H1 (cell line): ENCODE results near the gene CBR4. TPM values are rescaled to one million over a fixed set of nuclear protein-coding genes. Genes with fewer than 3 reads are reported as not detected.

Experiments used
- CTCF ChIA-PET: fragments of 300-600 bp; sonication (Branson Sonifier 250); formaldehyde crosslinking; loops from one replicate; lab custom pipeline; 2021; ENCODE audit not compliant: partially characterized antibody; lab: Charles Lee
- POLR2A ChIA-PET: fragments of 300-600 bp; sonication (Branson Sonifier 250); formaldehyde crosslinking; loops from one replicate; lab custom pipeline; 2021; ENCODE audit warnings: inconsistent platforms; ENCODE audit not compliant: partially characterized antibody; lab: Charles Lee
- DNase-seq, 2 experiments: peaks; one replicate each; pipeline versions ENCODE4 v3.0.0 to v3.0.0-alpha.2; 2010 to 2022; ENCODE audit warnings: low spot score in 2 of 2, low read depth in 1 of 2, mixed read lengths in 1 of 2
- FAIRE-seq: peaks from 2 replicates; lab custom pipeline; 2011; peaks lifted over from hg19 to GRCh38; lab: Jason Lieb, UNC
- H2AFZ ChIP-seq: 2 replicates; pipeline ENCODE4 v1.8.1; 2012; ENCODE audit warnings: low read length, inconsistent platforms
- H2AK5ac ChIP-seq: 2 replicates; pipeline ENCODE4 v1.6.1; 2013; ENCODE audit warnings: low read depth, low read length
- H2BK120ac ChIP-seq: replicated peaks from 2 replicates; pipeline ENCODE3; 2013; ENCODE audit warnings: low read depth, low read length, inconsistent platforms
- H2BK12ac ChIP-seq: 2 replicates; pipeline ENCODE4 v1.6.1; 2013; ENCODE audit warnings: low read depth, low read length
- H2BK15ac ChIP-seq: 2 replicates; pipeline ENCODE4 v1.6.1; 2013; ENCODE audit warnings: low read length
- H2BK20ac ChIP-seq: 2 replicates; pipeline ENCODE4 v1.6.1; 2013; ENCODE audit warnings: low read length
- H2BK5ac ChIP-seq: 2 replicates; pipeline ENCODE4 v1.6.1; 2013; ENCODE audit warnings: low read depth, low read length
- H3K14ac ChIP-seq: 2 replicates; pipeline ENCODE4 v1.6.1; 2013; ENCODE audit warnings: inconsistent platforms; ENCODE audit not compliant: insufficient read length
- H3K18ac ChIP-seq: 2 replicates; pipeline ENCODE4 v1.6.1; 2013; ENCODE audit warnings: low read length; ENCODE audit errors: extremely low read depth
- H3K23ac ChIP-seq: 2 replicates; pipeline ENCODE4 v1.6.1; 2013; ENCODE audit warnings: inconsistent platforms; ENCODE audit not compliant: insufficient read length
- H3K23me2 ChIP-seq: 2 replicates; pipeline ENCODE4 v1.6.1; 2013; ENCODE audit warnings: low read depth, low read length
- H3K27ac ChIP-seq: 2 replicates; pipeline ENCODE4 v1.6.1; 2011; ENCODE audit warnings: low read depth, low read length, inconsistent platforms
- H3K27me3 ChIP-seq, 4 experiments: replicated peaks in 1 of 4; 1 replicate in 1 of 4; 2 replicates in 3 of 4; pipeline versions ENCODE4 v1.6.1 to v1.8.1; 2011 to 2013; ENCODE audit warnings: low read length in 3 of 4, mild to moderate bottlenecking in 3 of 4, inconsistent platforms in 2 of 4, mixed read lengths in 2 of 4, moderate library complexity in 1 of 4; ENCODE audit not compliant: control insufficient read depth in 3 of 4, insufficient read depth in 3 of 4; ENCODE audit errors: extremely low read depth in 1 of 4
- H3K36me3 ChIP-seq, 4 experiments: 2 replicates each; pipeline versions ENCODE4 v1.6.1 to v1.8.1; 2011 to 2013; ENCODE audit warnings: mild to moderate bottlenecking in 4 of 4, low read length in 3 of 4, moderate library complexity in 2 of 4, control low read depth in 1 of 4, inconsistent platforms in 1 of 4; ENCODE audit not compliant: insufficient read depth in 4 of 4, control insufficient read depth in 2 of 4
- H3K4ac ChIP-seq: replicated peaks from 2 replicates; pipeline ENCODE3; 2013; ENCODE audit warnings: low read length, low read depth, mixed read lengths, inconsistent platforms; ENCODE audit not compliant: insufficient read length
- H3K4me1 ChIP-seq, 4 experiments: replicated peaks in 1 of 4; 1 replicate in 1 of 4; 2 replicates in 3 of 4; pipeline versions ENCODE4 v1.6.1 to v1.8.1; 2011 to 2013; ENCODE audit warnings: low read length in 3 of 4, inconsistent platforms in 2 of 4, mixed read lengths in 1 of 4; ENCODE audit not compliant: insufficient read depth in 4 of 4, control insufficient read depth in 3 of 4
- H3K4me2 ChIP-seq, 2 experiments: 2 replicates each; pipeline versions ENCODE4 v1.6.1 to v1.8.1; 2011 to 2013; ENCODE audit warnings: low read depth in 2 of 2, low read length in 2 of 2, control low read depth in 1 of 2, inconsistent platforms in 1 of 2, mild to moderate bottlenecking in 1 of 2; ENCODE audit not compliant: insufficient read depth in 1 of 2
- H3K4me3 ChIP-seq, 4 experiments: fragments of 200-600, 300-600 bp in 1 of 4; sonication (generic), shearing (Covaris generic), sonication (Bioruptor Twin) in 1 of 4; 2 replicates each; pipeline versions ENCODE4 v1.5.1 to v1.8.1; 2011 to 2016; ENCODE audit warnings: low read length in 4 of 4, low read depth in 3 of 4, control low read depth in 2 of 4, inconsistent platforms in 2 of 4, mild to moderate bottlenecking in 2 of 4, mixed read lengths in 1 of 4, moderate library complexity in 1 of 4; ENCODE audit not compliant: insufficient read depth in 2 of 4; ENCODE audit errors: extremely low read depth in 1 of 4
- H3K56ac ChIP-seq: replicated peaks from 2 replicates; pipeline ENCODE3; 2013; ENCODE audit warnings: low read depth, mild to moderate bottlenecking, mixed read lengths, low read length, inconsistent platforms; ENCODE audit not compliant: insufficient read length
- H3K79me1 ChIP-seq: 2 replicates; pipeline ENCODE4 v1.6.1; 2013; ENCODE audit warnings: low read depth, low read length, control low read depth
- H3K79me2 ChIP-seq, 2 experiments: 2 replicates each; pipeline versions ENCODE4 v1.6.1 to v1.8.1; 2012 to 2013; ENCODE audit warnings: low read length in 2 of 2, mild to moderate bottlenecking in 2 of 2, inconsistent platforms in 1 of 2; ENCODE audit not compliant: insufficient read depth in 2 of 2, control insufficient read depth in 1 of 2
- H3K9ac ChIP-seq, 4 experiments: replicated peaks in 1 of 4; 1 replicate in 1 of 4; 2 replicates in 3 of 4; pipeline versions ENCODE4 v1.6.1 to v1.8.1; 2011 to 2013; ENCODE audit warnings: low read depth in 3 of 4, low read length in 3 of 4, control low read depth in 2 of 4, mild to moderate bottlenecking in 2 of 4, moderate library complexity in 2 of 4, inconsistent platforms in 1 of 4; ENCODE audit errors: extremely low read depth in 1 of 4
- H3K9me3 ChIP-seq, 2 experiments: 2 replicates each; pipeline versions ENCODE4 v1.6.1 to v1.8.1; 2012 to 2013; ENCODE audit warnings: mild to moderate bottlenecking in 2 of 2, moderate library complexity in 2 of 2, control low read depth in 1 of 2, inconsistent platforms in 1 of 2, low read depth in 1 of 2, low read length in 1 of 2, mixed read lengths in 1 of 2; ENCODE audit not compliant: insufficient read depth in 2 of 2
- H4K20me1 ChIP-seq, 2 experiments: replicated peaks in 1 of 2; 2 replicates each; pipeline versions ENCODE3 to v1.8.1; 2011 to 2013; ENCODE audit warnings: inconsistent platforms in 2 of 2, low read length in 2 of 2, mild to moderate bottlenecking in 1 of 2; ENCODE audit not compliant: insufficient read depth in 2 of 2, control insufficient read depth in 1 of 2
- H4K5ac ChIP-seq: 2 replicates; pipeline ENCODE4 v1.6.1; 2013; ENCODE audit warnings: low read length, low read depth, mixed read lengths, inconsistent platforms; ENCODE audit not compliant: insufficient read length
- H4K8ac ChIP-seq: 2 replicates; pipeline ENCODE4 v1.8.0; 2013; ENCODE audit warnings: mild to moderate bottlenecking, moderate library complexity, low read length, inconsistent platforms; ENCODE audit not compliant: insufficient read depth; ENCODE audit errors: extremely low read depth
- H4K91ac ChIP-seq: replicated peaks from 2 replicates; pipeline ENCODE3; 2013; ENCODE audit warnings: low read length, mixed read lengths, inconsistent platforms; ENCODE audit not compliant: insufficient read length
- BRCA1 ChIP-seq: IDR thresholded peaks from 2 replicates; pipeline ENCODE4 v1.6.1; 2012; ENCODE audit warnings: low read depth, low read length, improper control_type of control experiment
- CHD2 ChIP-seq: IDR thresholded peaks from 2 replicates; pipeline ENCODE4 v1.6.1; 2012; ENCODE audit warnings: low read length, improper control_type of control experiment
- JUN ChIP-seq: IDR thresholded peaks from 2 replicates; pipeline ENCODE4 v1.6.1; 2011; ENCODE audit warnings: low read depth, mild to moderate bottlenecking, improper control_type of control experiment, low read length
- NANOG ChIP-seq: IDR thresholded peaks from 2 replicates; pipeline ENCODE4 v1.6.1; 2011; ENCODE audit warnings: low read length, low read depth, mild to moderate bottlenecking, inconsistent platforms; ENCODE audit not compliant: insufficient read depth, poor library complexity, severe bottlenecking
- TAF1 ChIP-seq: IDR thresholded peaks from 2 replicates; pipeline ENCODE4 v1.6.1; 2011; ENCODE audit warnings: mild to moderate bottlenecking, low read depth, low read length
- TAF7 ChIP-seq: optimal IDR thresholded peaks from 2 replicates; pipeline ENCODE3; 2011; ENCODE audit warnings: low read depth, mild to moderate bottlenecking, inconsistent platforms, low read length, moderate library complexity, borderline replicate concordance
- WGBS, 2 experiments: shearing (Covaris generic) in 1 of 2; methylation state at CpG; one replicate each; pipeline versions ENCODE4 v1.1.6 to v1.1.7; 2013 to 2015; ENCODE audit warnings: low lambda C conversion rate in 2 of 2, mixed read lengths in 2 of 2, inconsistent platforms in 1 of 2, low coverage in 1 of 2, missing lambda C conversion rate in 1 of 2; ENCODE audit not compliant: insufficient replicate concordance in 2 of 2, insufficient coverage in 1 of 2, insufficient read length in 1 of 2; ENCODE audit errors: extremely low coverage in 1 of 2, missing lambda C conversion rate in 1 of 2; 5-methylcytosine and 5-hydroxymethylcytosine counted together
- polyA plus RNA-seq, 7 experiments: library from polyadenylated mRNA; depleted of rRNA in 3 of 7; stranded (reverse) in 5 of 7; unstranded in 2 of 7; fragments of >200 nt in 5 of 7; fragments of 200-250 nt in 2 of 7; gene quantifications; 1 replicate in 5 of 7; 2 replicates in 1 of 7; 4 replicates in 1 of 7; pipeline versions ENCODE4 v1.2.1 to v1.2.3, GENCODE V29; 2011 to 2013; ENCODE audit warnings: missing spikeins in 2 of 7, mixed read lengths in 2 of 7
- total RNA-seq: library from RNA; stranded (reverse); fragmentation: NEBNext Ultra II Directional; extraction: Animal tissue kit (Norgen Biotek cat#: 25700); gene quantifications from 2 replicates; pipeline ENCODE4 v1.2.1, GENCODE V29; 2021
- TF ChIP-seq, protein P1 (sequence below): IDR thresholded peaks from 2 replicates; pipeline ENCODE4 v1.6.1; 2012; ENCODE audit warnings: low read length, inconsistent platforms

The CBR4 gene
- total and polyA plus RNA-seq, 2 of the 8 experiments (the other 6 are each of a cell fraction or from before 2014, with no cell fraction given): 8.6 to 29.5 TPM

DNA sequence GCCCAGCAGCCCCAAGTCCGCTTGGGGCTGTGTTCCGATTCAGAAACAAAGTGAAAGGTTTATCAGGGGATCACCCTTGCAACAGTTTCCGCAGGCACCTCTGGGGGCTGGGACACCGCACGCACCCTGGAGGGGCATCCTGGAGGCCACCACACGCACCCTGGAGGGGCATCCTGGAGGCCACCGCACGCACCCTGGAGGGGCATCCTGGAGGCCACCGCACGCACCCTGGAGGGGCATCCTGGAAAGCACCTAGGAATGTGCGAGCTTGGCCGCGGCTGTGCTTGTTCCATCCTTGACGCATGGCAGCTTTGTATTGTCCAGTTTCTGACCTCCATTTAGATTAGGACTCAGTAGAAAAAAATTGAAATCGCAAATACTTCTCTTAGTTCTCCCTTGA, 21.3 kb upstream of the CBR4 start:
- DNase-seq: no peak
- POLR2A ChIA-PET: no interaction called here
- Histone ChIP-seq H4K5ac (no peak overlapping the region), H3K27ac (no peak overlapping the region), H4K8ac (no peak overlapping the region), H3K18ac (no peak overlapping the region), H4K91ac (no peak overlapping the region), H4K20me1 (no peaks in the 10 kb centered on the region), H2AK5ac (no peak overlapping the region), H3K23ac (no peak overlapping the region), H3K56ac (no peak overlapping the region), H2BK12ac (no peak overlapping the region), H2AFZ (no peak overlapping the region), H3K9me3 (peaks cover 2 to 7% of the 10 kb centered on the region in 2 experiments; a peak in 1 of 4 replicates), H3K4me1 (no peaks in the 10 kb centered on the region; a peak in 1 of 7 replicates), H3K27me3 (no peaks in the 10 kb centered on the region), H3K4me3 (no peak overlapping the region), H2BK5ac (no peak overlapping the region), H3K79me1 (no peaks in the 10 kb centered on the region), H2BK120ac (no peak overlapping the region), H3K79me2 (no peaks in the 10 kb centered on the region), H3K9ac (no peak overlapping the region), H2BK15ac (no peak overlapping the region), H3K4me2 (no peak overlapping the region), H3K36me3 (no peaks in the 10 kb centered on the region), H3K23me2 (no peaks in the 10 kb centered on the region; the same call in 1 of the 2 replicates), H3K14ac (no peak overlapping the region), H2BK20ac (no peak overlapping the region), H3K4ac (no peak overlapping the region)
- CTCF ChIA-PET: interaction anchor here (1.4 kb wide), 1 partner anchor 15 kb away, joined by 5 read pairs; no protein-coding TSS in a partner anchor
- FAIRE-seq: no peak
- 93% methylated on average over 15 of the region's 15 CpGs; no CpG with 5 or more reads in 1 of the 2 experiments for whole genome bisulfite sequencing, 2 experiments
- no peak for TF ChIP-seq TAF7
- TF ChIP-seq, protein P1, sequence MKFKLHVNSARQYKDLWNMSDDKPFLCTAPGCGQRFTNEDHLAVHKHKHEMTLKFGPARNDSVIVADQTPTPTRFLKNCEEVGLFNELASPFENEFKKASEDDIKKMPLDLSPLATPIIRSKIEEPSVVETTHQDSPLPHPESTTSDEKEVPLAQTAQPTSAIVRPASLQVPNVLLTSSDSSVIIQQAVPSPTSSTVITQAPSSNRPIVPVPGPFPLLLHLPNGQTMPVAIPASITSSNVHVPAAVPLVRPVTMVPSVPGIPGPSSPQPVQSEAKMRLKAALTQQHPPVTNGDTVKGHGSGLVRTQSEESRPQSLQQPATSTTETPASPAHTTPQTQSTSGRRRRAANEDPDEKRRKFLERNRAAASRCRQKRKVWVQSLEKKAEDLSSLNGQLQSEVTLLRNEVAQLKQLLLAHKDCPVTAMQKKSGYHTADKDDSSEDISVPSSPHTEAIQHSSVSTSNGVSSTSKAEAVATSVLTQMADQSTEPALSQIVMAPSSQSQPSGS: no peak
- TF ChIP-seq TAF1: no peak
- no peak for TF ChIP-seq CHD2
- no peak for TF ChIP-seq NANOG
- TF ChIP-seq JUN: no peak
- TF ChIP-seq BRCA1: no peak
